Subcutaneous adipose tissue (tissue), 4 donors: Measurements from ENCODE around the gene DIP2A. TPM values are rescaled to one million over a fixed set of nuclear protein-coding genes. Genes with fewer than 3 reads are reported as not detected.

Experiments
- CTCF ChIP-seq: fragments of 450-650 bp; IDR thresholded peaks from one replicate; pipeline ENCODE4 v1.5.1; 2016; ENCODE audit warnings: low read depth, mild to moderate bottlenecking, control low read depth, antibody characterized with exemption, moderate library complexity
- total RNA-seq, 4 donors: library from RNA; depleted of rRNA; stranded (reverse); fragments of >200 nt; gene quantifications; one replicate each; pipeline ENCODE4 v1.1.0, GENCODE V29; 2016

DIP2A gene
- total RNA-seq, 4 donors from 2014 or later, result 29.2 to 54.8 (median 44.4) TPM

GRCh38 chr21:46568562-46568961 is 109.9 kb downstream of the DIP2A start:
- TF ChIP-seq CTCF, result no peak

GRCh38 chr21:46569081-46569480 is 110.4 kb downstream of the DIP2A start:
- TF ChIP-seq CTCF, result no peak

- TF ChIP-seq CTCF, result no peak
These were observed 111.4 kb downstream of the DIP2A start for GRCh38 chr21:46570119-46570518.

- TF ChIP-seq CTCF, result no peak
These were observed 111.9 kb downstream of the DIP2A start for GRCh38 chr21:46570631-46571030.

- TF ChIP-seq CTCF, result no peak
These were observed 114.2 kb downstream of the DIP2A start for GRCh38 chr21:46572850-46573249.

- TF ChIP-seq CTCF, result no peak
These were observed 123.2 kb downstream of the DIP2A start for GRCh38 chr21:46581780-46582307.

GRCh38 chr21:46585191-46585953 is 126.7 kb downstream of the DIP2A start:
- no peak for TF ChIP-seq CTCF
